Esophagus muscularis mucosa (tissue), 4 donors: Measurements from ENCODE around the gene NEK11. TPM values are rescaled to one million over a fixed set of nuclear protein-coding genes. Genes with fewer than 3 reads are reported as not detected.

Source experiments
- DNase-seq: peaks from one replicate; pipeline ENCODE4 v3.0.0-alpha.2; 2017; ENCODE audit errors: extremely low spot score
- H3K27ac ChIP-seq, 4 donors: fragments of 200-600 bp; sonication (generic); replicated peaks in 1 of 4; 1 replicate in 3 of 4; 2 replicates in 1 of 4; pipeline ENCODE4 v1.5.1; 2016 to 2019; ENCODE audit warnings: mild to moderate bottlenecking in 1 of 4
- H3K27me3 ChIP-seq, 4 donors: fragments of 200-600 bp; sonication (generic); one replicate each; pipeline versions ENCODE4 v1.5.1 to v1.6.0; 2016 to 2019
- H3K36me3 ChIP-seq, 4 donors: fragments of 200-600 bp; sonication (generic); one replicate each; pipeline ENCODE4 v1.5.1; 2016 to 2019
- H3K4me1 ChIP-seq, 4 donors: fragments of 200-600 bp; sonication (generic); one replicate each; pipeline ENCODE4 v1.5.1; 2016 to 2019
- H3K4me3 ChIP-seq, 4 donors: fragments of 200-600 bp; sonication (generic); 1 replicate in 2 of 4; 2 replicates in 2 of 4; pipeline ENCODE4 v1.5.1; 2016 to 2019; ENCODE audit warnings: mild to moderate bottlenecking in 4 of 4, moderate library complexity in 1 of 4
- H3K9me3 ChIP-seq, 4 donors: fragments of 200-600 bp; sonication (generic); 1 replicate in 3 of 4; 2 replicates in 1 of 4; pipeline ENCODE4 v1.5.1; 2016 to 2019
- CTCF ChIP-seq, 3 experiments: fragments of 200-600 bp in 2 of 3; fragments of 450-650 bp in 1 of 3; sonication (generic) in 2 of 3; IDR thresholded peaks; one replicate each; pipeline ENCODE4 v1.5.1; 2017 to 2019; ENCODE audit warnings: antibody characterized with exemption in 3 of 3, mild to moderate bottlenecking in 2 of 3, moderate library complexity in 1 of 3
- EP300 ChIP-seq: sonication (generic); formaldehyde crosslinking; IDR thresholded peaks from one replicate; pipeline ENCODE4 v1.6.1; 2017; ENCODE audit warnings: antibody characterized with exemption
- POLR2A ChIP-seq: fragments of 450-650 bp; IDR thresholded peaks from one replicate; pipeline ENCODE4 v1.6.1; 2017; ENCODE audit warnings: antibody characterized with exemption, moderate library complexity, mild to moderate bottlenecking, low read depth
- POLR2AphosphoS5 ChIP-seq, 2 donors: sonication (generic); formaldehyde crosslinking; IDR thresholded peaks; one replicate each; pipeline ENCODE4 v1.6.1; 2017; ENCODE audit warnings: antibody characterized with exemption in 2 of 2
- WGBS: methylation state at CpG from one replicate; pipeline ENCODE4 v1.1.5; 2018; 5-methylcytosine and 5-hydroxymethylcytosine counted together
- intact Hi-C: fragments of 100-400 bp; cut with DNase I; formaldehyde crosslinking; loops from one replicate; pipeline ENCODE4 v1.15.1; 2023
- total RNA-seq, 4 donors: library from RNA; depleted of rRNA; stranded (reverse); fragments of >200 nt; gene quantifications; one replicate each; pipeline versions ENCODE4 v1.1.0 to v1.2.1, GENCODE V29; 2016

Gene NEK11
- total RNA-seq, 4 donors from 2014 or later, result 5.4 to 12.0 (median 6.8) TPM

- Histone ChIP-seq H3K4me3 (no peak overlapping the region), H3K36me3 (no peaks in the 10 kb centered on the region), H3K9me3 (no peaks in the 10 kb centered on the region), H3K4me1 (no peaks in the 10 kb centered on the region), H3K27me3 (no peaks in the 10 kb centered on the region), H3K27ac (no peak overlapping the region)
- DNase-seq, result no peak
- TF ChIP-seq EP300 (no peak), POLR2A (no peak), CTCF (IDR thresholded peaks at IDR 0.05) (no peak)
- WGBS, result 85% methylated on average over 3 of the region's 3 CpGs
- intact Hi-C loops, result no loop called here
Observed at GRCh38 chr3:131091768-131092167, 65.1 kb downstream of the NEK11 start.

- no peak for TF ChIP-seq EP300
- TF ChIP-seq POLR2AphosphoS5 (IDR thresholded peaks at IDR 0.05), result no peak
- TF ChIP-seq CTCF (IDR thresholded peaks at IDR 0.05), result no peak
- TF ChIP-seq POLR2A, result no peak
- H3K4me3 ChIP-seq, result no peak overlapping the region
- H3K4me1 ChIP-seq, result no peaks in the 10 kb centered on the region
- no peaks in the 10 kb centered on the region for H3K27me3 ChIP-seq
- H3K36me3 ChIP-seq, result no peaks in the 10 kb centered on the region
- DNase-seq, result no peak
- WGBS, result 79% methylated on average over 4 of the region's 4 CpGs
- H3K27ac ChIP-seq, result no peak overlapping the region
- no peaks in the 10 kb centered on the region for H3K9me3 ChIP-seq
- intact Hi-C loops, result no loop called here
Observed at GRCh38 chr3:131107637-131108433, 81.2 kb downstream of the NEK11 start.

DNA sequence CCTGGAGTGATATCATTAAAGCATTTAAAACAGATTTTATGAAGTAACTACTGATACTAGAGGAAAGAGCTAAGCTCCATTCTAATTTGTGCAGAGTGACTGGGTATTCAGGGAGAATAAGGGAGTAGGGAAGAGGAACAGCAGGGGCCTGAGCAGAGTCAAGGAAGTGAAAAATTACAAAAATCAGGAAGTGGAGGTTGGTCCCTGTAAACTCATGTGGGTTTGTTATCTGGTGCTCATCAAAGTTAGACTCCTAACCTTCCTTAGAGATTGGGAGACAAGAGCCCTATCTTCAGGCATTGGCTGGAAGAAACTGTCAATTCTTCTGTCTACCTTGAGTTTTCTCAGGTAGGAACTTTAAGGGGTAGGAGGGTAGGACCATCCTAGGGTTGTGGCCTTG, 82.5 kb downstream of the NEK11 start:
- H3K4me1 ChIP-seq, result no peaks in the 10 kb centered on the region
- no peak overlapping the region for H3K27ac ChIP-seq
- no peaks in the 10 kb centered on the region for H3K36me3 ChIP-seq
- H3K9me3 ChIP-seq, result no peaks in the 10 kb centered on the region
- DNase-seq, result no peak
- H3K4me3 ChIP-seq, result no peak overlapping the region
- intact Hi-C loops, result no loop called here
- no peaks in the 10 kb centered on the region for H3K27me3 ChIP-seq
- no peak for TF ChIP-seq CTCF (IDR thresholded peaks at IDR 0.05)
- no peak for TF ChIP-seq POLR2AphosphoS5 (IDR thresholded peaks at IDR 0.05)
- TF ChIP-seq POLR2A, result no peak
- no peak for TF ChIP-seq EP300

- intact Hi-C loops, result no loop called here
- TF ChIP-seq CTCF (IDR thresholded peaks at IDR 0.05) (no peak), POLR2A (no peak), EP300 (no peak), POLR2AphosphoS5 (IDR thresholded peaks at IDR 0.05) (no peak)
- no peak overlapping the region for H3K4me3 ChIP-seq
Observed at GRCh38 chr3:131110087-131110486, 83.4 kb downstream of the NEK11 start.

GRCh38 chr3:131114256-131114655, 87.6 kb downstream of the NEK11 start:
- intact Hi-C loops, result no loop called here
- Histone ChIP-seq H3K4me3 (no peak overlapping the region), H3K9me3 (no peaks in the 10 kb centered on the region), H3K4me1 (no peaks in the 10 kb centered on the region), H3K36me3 (no peaks in the 10 kb centered on the region), H3K27me3 (no peaks in the 10 kb centered on the region), H3K27ac (no peak overlapping the region)
- no peak for DNase-seq
- TF ChIP-seq POLR2AphosphoS5 (IDR thresholded peaks at IDR 0.05) (no peak), EP300 (no peak), CTCF (IDR thresholded peaks at IDR 0.05) (no peak), POLR2A (no peak)
- 49% methylated on average over 3 of the region's 3 CpGs for WGBS

More at GRCh38 chr3:131110087-131110486, 83.4 kb downstream of the NEK11 start:
- H3K27me3 ChIP-seq, result no peaks in the 10 kb centered on the region
- no peaks in the 10 kb centered on the region for H3K36me3 ChIP-seq
- 84% methylated on average over 1 of the region's 1 CpG for WGBS
- H3K9me3 ChIP-seq, result no peaks in the 10 kb centered on the region
- DNase-seq, result no peak
- no peaks in the 10 kb centered on the region for H3K4me1 ChIP-seq
- H3K27ac ChIP-seq, result no peak overlapping the region
